Kidney epithelial cell (primary cell): Measurements from ENCODE around the gene ZBTB38. TPM values are rescaled to one million over a fixed set of nuclear protein-coding genes. Genes with fewer than 3 reads are reported as not detected.

Experiments used
- DNase-seq: peaks from one replicate; pipeline ENCODE4 v3.0.0-alpha.2; 2010; ENCODE audit warnings: low read depth
- H3K27me3 ChIP-seq: 2 replicates; pipeline ENCODE4 v1.6.0; 2011; ENCODE audit warnings: low read length; ENCODE audit not compliant: control insufficient read depth, insufficient read depth
- H3K36me3 ChIP-seq: 2 replicates; pipeline ENCODE4 v1.5.1; 2011; ENCODE audit warnings: low read length; ENCODE audit not compliant: control insufficient read depth, insufficient read depth
- H3K4me3 ChIP-seq: 2 replicates; pipeline ENCODE4 v1.5.1; 2011; ENCODE audit warnings: low read depth, mild to moderate bottlenecking, control low read depth, low read length
- CTCF ChIP-seq: IDR thresholded peaks from 2 replicates; pipeline ENCODE4 v1.5.1; 2011; ENCODE audit warnings: mild to moderate bottlenecking, moderate library complexity, low read length, control low read depth, inconsistent platforms; ENCODE audit not compliant: insufficient read depth, poor library complexity, severe bottlenecking
- total RNA-seq: library from RNA; depleted of rRNA; stranded (reverse); fragments of >200 nt; gene quantifications from 2 replicates; pipeline ENCODE4 v1.2.3, GENCODE V29; 2015

The ZBTB38 gene
- total RNA-seq, 1 donor from 2014 or later: 87.0 TPM

DNA sequence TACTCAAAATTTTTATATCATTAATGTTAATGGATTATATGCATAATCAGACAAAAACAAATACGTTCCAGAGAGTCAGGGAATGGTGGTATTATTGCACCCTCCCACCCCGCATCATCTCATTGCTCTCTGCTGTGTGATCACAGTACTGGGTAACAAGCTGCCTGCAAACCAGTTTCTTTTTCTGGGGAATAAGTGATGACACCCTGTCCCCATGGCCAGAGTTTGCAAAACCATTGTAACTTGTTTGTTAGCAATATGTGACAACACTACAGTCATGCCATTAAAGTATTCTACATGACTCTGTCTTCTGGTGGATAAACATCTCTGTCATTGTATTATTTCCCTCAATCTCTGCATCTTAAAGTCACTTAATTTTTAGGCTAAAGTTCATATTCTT, 39.5 kb downstream of the ZBTB38 start:
- Histone ChIP-seq H3K27me3 (no peaks in the 10 kb centered on the region), H3K36me3 (peaks cover 1% of the 10 kb centered on the region), H3K4me3 (no peak overlapping the region)
- no peak for DNase-seq
- no peak for TF ChIP-seq CTCF

DNA sequence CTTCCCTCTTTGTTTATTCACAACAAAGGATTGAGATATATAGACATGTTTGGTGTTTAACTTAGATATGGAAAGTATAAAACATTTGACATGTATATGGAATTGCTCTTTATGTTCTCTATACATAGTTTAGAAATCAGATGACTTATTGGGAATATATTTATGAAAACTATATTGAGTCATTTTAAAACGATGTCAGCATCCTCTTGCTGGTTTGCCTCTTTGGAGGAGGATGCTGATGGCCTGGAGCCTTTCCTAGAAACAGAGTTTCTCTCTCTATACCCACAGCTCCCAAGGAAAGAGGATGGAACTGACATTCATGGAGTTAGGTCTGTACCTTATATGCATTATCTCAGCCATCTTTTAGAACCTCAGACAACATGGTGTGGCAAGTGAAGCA, 40.3 kb downstream of the ZBTB38 start:
- no peak overlapping the region for H3K4me3 ChIP-seq
- H3K36me3 ChIP-seq: peaks cover 1% of the 10 kb centered on the region
- H3K27me3 ChIP-seq: no peaks in the 10 kb centered on the region
- no peak for TF ChIP-seq CTCF
- no peak for DNase-seq

DNA sequence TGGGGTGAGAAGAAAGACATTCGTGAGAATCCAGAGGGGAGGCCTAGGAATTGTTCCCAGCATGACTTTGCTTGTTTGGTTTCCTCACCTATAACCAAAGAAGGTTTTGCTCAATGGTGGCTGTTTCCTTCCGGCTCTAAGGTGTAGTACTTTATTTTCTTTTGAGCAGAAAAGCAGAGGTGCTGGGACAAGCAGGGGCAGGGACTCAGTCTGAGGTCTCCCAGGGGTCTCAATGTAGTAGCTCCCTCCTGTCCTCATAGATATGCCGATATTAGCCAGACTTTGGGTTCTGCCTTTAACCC, 41.6 kb downstream of the ZBTB38 start:
- Histone ChIP-seq H3K4me3 (no peak overlapping the region), H3K27me3 (no peaks in the 10 kb centered on the region), H3K36me3 (peaks cover 6% of the 10 kb centered on the region)
- TF ChIP-seq CTCF: no peak
- DNase-seq: no peak

- no peaks in the 10 kb centered on the region for H3K27me3 ChIP-seq
- no peak for DNase-seq
- no peak for TF ChIP-seq CTCF
- H3K36me3 ChIP-seq: peaks cover 6% of the 10 kb centered on the region
- H3K4me3 ChIP-seq: no peak overlapping the region
Measured at GRCh38 chr3:141410408-141410807, 42.1 kb downstream of the ZBTB38 start.

GRCh38 chr3:141410846-141411245, 42.5 kb downstream of the ZBTB38 start:
- TF ChIP-seq CTCF: no peak
- no peak for DNase-seq
- no peak overlapping the region for H3K4me3 ChIP-seq
- peaks cover 6% of the 10 kb centered on the region for H3K36me3 ChIP-seq
- no peaks in the 10 kb centered on the region for H3K27me3 ChIP-seq

DNA sequence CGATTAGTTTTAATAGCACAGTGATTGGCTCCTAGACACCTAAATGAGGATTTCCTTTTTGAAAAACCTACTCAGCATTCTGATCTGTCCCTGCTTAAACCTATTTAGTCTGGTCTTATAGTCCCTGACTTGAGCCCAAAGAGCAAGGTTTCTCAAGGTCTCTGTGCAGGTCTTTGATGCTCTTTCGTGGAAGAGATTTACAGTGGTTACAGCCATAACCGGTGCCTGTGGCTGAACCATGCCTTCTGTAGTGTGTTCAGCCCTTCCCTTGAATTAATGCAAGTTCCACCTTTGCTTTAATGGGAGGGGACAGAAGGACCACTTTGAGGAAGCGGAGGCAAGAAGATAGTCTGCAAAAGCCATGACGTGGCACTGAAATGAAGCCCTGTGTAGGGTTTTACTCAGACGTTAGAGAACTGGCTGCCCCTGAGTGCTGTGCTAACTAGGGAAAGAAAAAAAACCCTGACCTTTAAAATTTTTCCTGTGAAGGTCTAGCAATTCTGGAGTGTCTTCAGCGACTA, 43.0 kb downstream of the ZBTB38 start:
- peaks cover 7% of the 10 kb centered on the region for H3K36me3 ChIP-seq
- no peaks in the 10 kb centered on the region for H3K27me3 ChIP-seq
- TF ChIP-seq CTCF: no peak
- DNase-seq: no peak
- H3K4me3 ChIP-seq: no peak overlapping the region
